ENCODE measurements around the gene ATP4B.

GRCh38 chr13:113653264-113654174 lies 4.5 kb downstream of the ATP4B start:
- TF ChIP-seq, protein P1, sequence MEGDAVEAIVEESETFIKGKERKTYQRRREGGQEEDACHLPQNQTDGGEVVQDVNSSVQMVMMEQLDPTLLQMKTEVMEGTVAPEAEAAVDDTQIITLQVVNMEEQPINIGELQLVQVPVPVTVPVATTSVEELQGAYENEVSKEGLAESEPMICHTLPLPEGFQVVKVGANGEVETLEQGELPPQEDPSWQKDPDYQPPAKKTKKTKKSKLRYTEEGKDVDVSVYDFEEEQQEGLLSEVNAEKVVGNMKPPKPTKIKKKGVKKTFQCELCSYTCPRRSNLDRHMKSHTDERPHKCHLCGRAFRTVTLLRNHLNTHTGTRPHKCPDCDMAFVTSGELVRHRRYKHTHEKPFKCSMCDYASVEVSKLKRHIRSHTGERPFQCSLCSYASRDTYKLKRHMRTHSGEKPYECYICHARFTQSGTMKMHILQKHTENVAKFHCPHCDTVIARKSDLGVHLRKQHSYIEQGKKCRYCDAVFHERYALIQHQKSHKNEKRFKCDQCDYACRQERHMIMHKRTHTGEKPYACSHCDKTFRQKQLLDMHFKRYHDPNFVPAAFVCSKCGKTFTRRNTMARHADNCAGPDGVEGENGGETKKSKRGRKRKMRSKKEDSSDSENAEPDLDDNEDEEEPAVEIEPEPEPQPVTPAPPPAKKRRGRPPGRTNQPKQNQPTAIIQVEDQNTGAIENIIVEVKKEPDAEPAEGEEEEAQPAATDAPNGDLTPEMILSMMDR (conservative IDR thresholded peaks at IDR 0.05 in 1 of 2, IDR thresholded peaks at IDR 0.05 in 1 of 2; ENCODE audit: low read depth in 1 of 2, low read length in 2 of 2), result no peak
- no peak for TF ChIP-seq EZH2 (IDR thresholded peaks at IDR 0.05; ENCODE audit: low read length, missing control alignments)
